Psoas muscle (tissue), 8 donors: Measurements from ENCODE around the gene DOK7. TPM values are rescaled to one million over a fixed set of nuclear protein-coding genes. Genes with fewer than 3 reads are reported as not detected.

Experiments
- ATAC-seq, 4 donors: fragments of 200-7000 bp; cut with Tn5 transposase; one replicate each; pipeline ENCODE4 v1.9.1; 2020; ENCODE audit warnings: moderate library complexity in 3 of 4, mild to moderate bottlenecking in 2 of 4
- DNase-seq, 2 donors: peaks; one replicate each; pipeline ENCODE4 v3.0.0-alpha.2; 2020
- H3K27ac ChIP-seq: fragments of 200-600 bp; one replicate; pipeline ENCODE4 v1.8.0; 2022
- H3K27me3 ChIP-seq, 3 donors: fragments of 200-600 bp in 1 of 3; one replicate each; pipeline versions ENCODE4 v1.6.1 to v1.8.0; 2013 to 2022; ENCODE audit warnings: low read length in 2 of 3, mild to moderate bottlenecking in 2 of 3, moderate library complexity in 1 of 3; ENCODE audit not compliant: insufficient read depth in 3 of 3
- H3K36me3 ChIP-seq, 2 donors: fragments of 200-600 bp in 1 of 2; one replicate each; pipeline versions ENCODE4 v1.6.1 to v1.8.0; 2013 to 2022; ENCODE audit warnings: low read depth in 1 of 2, mild to moderate bottlenecking in 1 of 2, moderate library complexity in 1 of 2; ENCODE audit not compliant: insufficient read depth in 1 of 2
- H3K4me1 ChIP-seq: fragments of 200-600 bp; one replicate; pipeline ENCODE4 v1.8.0; 2022
- H3K4me3 ChIP-seq: fragments of 200-600 bp; one replicate; pipeline ENCODE4 v1.8.0; 2022; ENCODE audit warnings: mild to moderate bottlenecking
- H3K9me3 ChIP-seq: fragments of 200-600 bp; one replicate; pipeline ENCODE4 v1.8.0; 2022
- WGBS, 3 donors: extraction: QIAGEN DNeasy Blood & Tissue Kit; methylation state at CpG; one replicate each; pipeline versions ENCODE4 v1.1.6 to v1.1.7; 2013; 5-methylcytosine and 5-hydroxymethylcytosine counted together
- intact Hi-C, 2 donors: fragments of 100-400 bp; cut with DNase I; formaldehyde crosslinking; loops; one replicate each; pipeline versions ENCODE4 v1.11.0 to v1.14.2; 2022
- polyA plus RNA-seq, 3 donors: library from polyadenylated mRNA; stranded (reverse); fragments of 200-250 nt; gene quantifications; one replicate each; pipeline ENCODE4 v1.2.3, GENCODE V29; 2013
- total RNA-seq, 4 donors: library from RNA; stranded (reverse); fragmentation: NEBNext Ultra II Directional in 2 of 4; extraction: Animal tissue kit (Norgen Biotek cat#: 25700) in 2 of 4; gene quantifications; one replicate each; pipeline versions ENCODE4 v1.2.1 to v1.2.4, GENCODE V29; 2021 to 2023
- TF ChIP-seq, protein P1 (sequence below): fragments of 200-600 bp; IDR thresholded peaks from one replicate; pipeline ENCODE4 v1.8.0; 2022; ENCODE audit warnings: antibody characterized with exemption
- donor health status: healthy with polysubstance abuse.
- donor health status: DM: no; HTN: no; CAD: no; lungs with moderate emphysema.
- donor health status: Bipolar disorder and iron deficiency.
- donor health status: healthy.
- donor health status: DM: yes; HTN: yes; CAD: no.
- donor health status: DM: no; HTN: no; CAD: no.
- donor health status: DM: no; HTN: no; CAD: no.
- donor health status: DM: yes; HTN: yes; CAD: no.

Gene DOK7
- total and polyA plus RNA-seq, 7 donors = 3.4 to 48.6 (median 21.5) TPM

- Histone ChIP-seq H3K36me3 (peaks cover 0 to 7% of the 10 kb centered on the region in 2 donors), H3K27ac (peak overlapping the region; percentile 99), H3K4me3 (no peak overlapping the region), H3K27me3 (no peaks in the 10 kb centered on the region), H3K4me1 (peaks cover 50% of the 10 kb centered on the region), H3K9me3 (no peaks in the 10 kb centered on the region)
- 24 to 42% (median 29%) methylated on average over 17 of the region's 17 CpGs for WGBS, 3 donors
- intact Hi-C loops = no loop called here
- ATAC-seq (peak; percentile 5 to 30 (median 16)), DNase-seq (peak; percentile 80 to 86)
- TF ChIP-seq, protein P1, sequence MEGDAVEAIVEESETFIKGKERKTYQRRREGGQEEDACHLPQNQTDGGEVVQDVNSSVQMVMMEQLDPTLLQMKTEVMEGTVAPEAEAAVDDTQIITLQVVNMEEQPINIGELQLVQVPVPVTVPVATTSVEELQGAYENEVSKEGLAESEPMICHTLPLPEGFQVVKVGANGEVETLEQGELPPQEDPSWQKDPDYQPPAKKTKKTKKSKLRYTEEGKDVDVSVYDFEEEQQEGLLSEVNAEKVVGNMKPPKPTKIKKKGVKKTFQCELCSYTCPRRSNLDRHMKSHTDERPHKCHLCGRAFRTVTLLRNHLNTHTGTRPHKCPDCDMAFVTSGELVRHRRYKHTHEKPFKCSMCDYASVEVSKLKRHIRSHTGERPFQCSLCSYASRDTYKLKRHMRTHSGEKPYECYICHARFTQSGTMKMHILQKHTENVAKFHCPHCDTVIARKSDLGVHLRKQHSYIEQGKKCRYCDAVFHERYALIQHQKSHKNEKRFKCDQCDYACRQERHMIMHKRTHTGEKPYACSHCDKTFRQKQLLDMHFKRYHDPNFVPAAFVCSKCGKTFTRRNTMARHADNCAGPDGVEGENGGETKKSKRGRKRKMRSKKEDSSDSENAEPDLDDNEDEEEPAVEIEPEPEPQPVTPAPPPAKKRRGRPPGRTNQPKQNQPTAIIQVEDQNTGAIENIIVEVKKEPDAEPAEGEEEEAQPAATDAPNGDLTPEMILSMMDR = peak; percentile 99
These were observed 17.5 kb downstream of the DOK7 start for GRCh38 chr4:3480528-3481112.

DNA sequence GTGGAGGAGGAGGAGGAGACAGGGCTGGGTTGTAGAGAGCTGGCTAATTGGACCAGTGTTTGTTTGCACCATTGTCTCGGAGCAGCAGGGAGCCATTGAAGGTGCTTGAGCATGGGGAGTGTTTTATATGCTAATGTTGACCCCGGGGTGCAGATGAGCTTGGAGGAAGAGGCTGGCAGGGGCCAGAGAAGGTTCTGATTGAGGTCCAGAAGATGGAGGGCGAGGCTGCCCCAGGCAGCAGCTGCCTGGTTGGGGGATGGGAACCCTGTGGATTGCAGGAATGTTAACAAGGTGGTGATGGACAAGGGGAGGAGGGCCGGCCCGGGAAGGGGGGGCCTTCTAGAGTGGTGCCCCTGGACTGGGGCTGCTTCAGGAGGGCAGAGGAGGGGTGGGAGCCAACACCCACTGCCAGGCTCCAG is 18.0 kb downstream of the DOK7 start:
- H3K4me1 ChIP-seq = peaks cover 54% of the 10 kb centered on the region
- no peaks in the 10 kb centered on the region for H3K9me3 ChIP-seq
- H3K4me3 ChIP-seq = no peak overlapping the region
- H3K36me3 ChIP-seq = peaks cover 0 to 7% of the 10 kb centered on the region in 2 donors
- ATAC-seq (no peak), DNase-seq (no peak)
- intact Hi-C loops = no loop called here
- TF ChIP-seq, protein P1 = no peak
- no peaks in the 10 kb centered on the region for H3K27me3 ChIP-seq
- WGBS, 3 donors = 33 to 57% (median 40%) methylated on average over 3 to 5 of the region's 5 CpGs
- peak overlapping the region; percentile 99 for H3K27ac ChIP-seq

DNA sequence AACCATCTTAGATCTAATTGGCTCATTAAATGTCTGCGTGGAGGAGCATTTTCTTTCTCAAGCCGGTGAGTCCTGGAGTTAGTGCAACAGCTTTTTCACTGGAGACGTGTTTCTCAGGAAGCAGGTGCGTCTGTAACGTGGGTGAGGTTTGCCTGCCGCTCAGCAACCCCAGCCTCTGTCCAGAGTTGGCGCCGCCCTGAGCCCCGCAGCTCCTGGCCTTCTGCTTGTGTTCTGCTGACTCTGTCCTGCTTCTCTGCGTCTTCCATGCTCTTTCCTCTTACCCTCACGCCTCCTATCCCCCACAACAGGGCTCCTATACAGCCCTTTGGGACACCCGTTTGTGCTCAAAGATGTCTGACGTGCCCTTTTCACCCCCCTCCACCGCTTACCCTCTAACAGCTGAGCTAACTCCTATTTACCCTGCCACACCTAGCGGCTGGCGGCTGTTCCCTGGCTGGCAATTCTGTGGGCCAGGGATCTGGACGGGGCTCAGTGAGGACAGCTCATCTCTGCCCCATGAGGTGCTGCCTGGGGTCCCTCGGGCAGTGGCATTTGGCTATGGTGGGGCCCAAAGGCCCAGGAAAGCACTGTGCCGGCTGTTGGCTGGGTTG is 18.8 kb downstream of the DOK7 start:
- no peak for DNase-seq
- Histone ChIP-seq H3K27me3 (no peaks in the 10 kb centered on the region), H3K36me3 (peaks cover 0 to 3% of the 10 kb centered on the region in 2 donors), H3K4me3 (no peak overlapping the region), H3K4me1 (peaks cover 54% of the 10 kb centered on the region), H3K27ac (peak overlapping the region; percentile 99), H3K9me3 (no peaks in the 10 kb centered on the region)
- WGBS, 3 donors = 63 to 83% (median 74%) methylated on average over 19 of the region's 19 CpGs
- intact Hi-C loops = no loop called here
- TF ChIP-seq, protein P1 = no peak
- ATAC-seq = peak in 1 of 4 donors; percentile 6

DNA sequence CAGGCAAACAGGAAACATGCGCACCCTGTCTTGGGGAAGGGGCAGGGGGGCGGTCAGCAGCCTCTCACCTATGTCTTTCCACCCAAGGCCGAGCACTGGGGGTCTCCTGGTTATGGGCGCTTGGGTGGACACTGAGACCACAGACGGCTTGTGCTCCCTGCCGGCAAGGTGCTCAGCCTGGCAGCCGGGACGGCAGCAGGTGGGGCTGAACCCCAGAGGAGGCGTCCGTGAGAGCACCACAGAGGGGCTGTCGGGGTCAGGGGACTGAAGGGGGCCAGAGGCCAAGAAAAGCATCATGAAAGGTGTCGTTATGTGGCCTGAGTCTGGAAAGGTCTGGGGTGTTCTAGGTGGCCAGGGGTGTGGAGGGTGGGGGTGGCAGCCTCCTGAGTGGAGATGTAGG is 19.6 kb downstream of the DOK7 start:
- intact Hi-C loops = no loop called here
- peak overlapping the region; percentile 99 for H3K27ac ChIP-seq
- H3K4me1 ChIP-seq = peaks cover 54% of the 10 kb centered on the region
- WGBS, 3 donors = 71 to 90% (median 72%) methylated on average over 12 of the region's 12 CpGs
- TF ChIP-seq, protein P1 = no peak
- no peaks in the 10 kb centered on the region for H3K36me3 ChIP-seq
- H3K4me3 ChIP-seq = no peak overlapping the region
- DNase-seq (no peak), ATAC-seq (no peak)
- no peaks in the 10 kb centered on the region for H3K9me3 ChIP-seq
- H3K27me3 ChIP-seq = no peaks in the 10 kb centered on the region
